HG03060 (cell line): Measurements from ENCODE around the gene FAM117A.
"Not testable (repeated sequence)": the region's sequence is repeated elsewhere in the genome, so short reads cannot be mapped to it uniquely, and the experiment has no call there.

ENCODE experiments used
- ATAC-seq: cut with Tn5 transposase; IDR thresholded peaks from one replicate; pipeline ENCODE4 v1.9.1; 2021; ENCODE audit warnings: low read depth, moderate number of reproducible peaks; ENCODE audit not compliant: unreplicated experiment

FAM117A gene

GRCh38 chr17:49764559-49765180, 739 bp upstream of the FAM117A start:
- ATAC-seq, result no peak

GRCh38 chr17:49762151-49762941, 1.6 kb downstream of the FAM117A start:
- no peak for ATAC-seq

- no peak for ATAC-seq
Measured at GRCh38 chr17:49760932-49761558, 2.9 kb downstream of the FAM117A start.

GRCh38 chr17:49760296-49760695, 3.6 kb downstream of the FAM117A start:
- no peak for ATAC-seq

GRCh38 chr17:49759203-49759602, 4.7 kb downstream of the FAM117A start:
- ATAC-seq, result no peak

- ATAC-seq, result not testable (repeated sequence)
Measured at GRCh38 chr17:49758464-49759010, 5.4 kb downstream of the FAM117A start.

GRCh38 chr17:49757151-49757777, 6.7 kb downstream of the FAM117A start:
- no peak for ATAC-seq

GRCh38 chr17:49756323-49757150, 7.4 kb downstream of the FAM117A start:
- no peak for ATAC-seq

- ATAC-seq, result no peak
Measured at GRCh38 chr17:49755663-49756283, 8.2 kb downstream of the FAM117A start.

- no peak for ATAC-seq
Measured at GRCh38 chr17:49753959-49754391, 10.0 kb downstream of the FAM117A start.

- no peak for ATAC-seq
Measured at GRCh38 chr17:49752508-49752907, 11.4 kb downstream of the FAM117A start.

- ATAC-seq, result no peak
Measured at GRCh38 chr17:49749730-49750129, 14.2 kb downstream of the FAM117A start.

GRCh38 chr17:49748791-49749190, 15.1 kb downstream of the FAM117A start:
- ATAC-seq, result peak; percentile 68

GRCh38 chr17:49748223-49748622, 15.7 kb downstream of the FAM117A start:
- ATAC-seq, result no peak

- ATAC-seq, result no peak
Measured at GRCh38 chr17:49747632-49748031, 16.3 kb downstream of the FAM117A start.

GRCh38 chr17:49746791-49747490, 17.0 kb downstream of the FAM117A start:
- ATAC-seq, result peak; percentile 43

- ATAC-seq, result no peak
Measured at GRCh38 chr17:49745175-49746139, 18.5 kb downstream of the FAM117A start.

GRCh38 chr17:49742166-49742638, 21.7 kb downstream of the FAM117A start:
- ATAC-seq, result no peak
